Activated CD8-positive, alpha-beta memory T cell treated with anti-CD3 and anti-CD28 coated beads, Interleukin-2, amount 50 U/mL, for 48 hours (primary cell): Measurements from ENCODE around the gene WDR12.
"Not testable (repeated sequence)": the region's sequence is repeated elsewhere in the genome, so short reads cannot be mapped to it uniquely, and the experiment has no call there.

Experiments used
- DNase-seq: peaks from one replicate; pipeline ENCODE4 v3.0.0-alpha.2; 2020

WDR12 gene

GRCh38 chr2:202883987-202884675 lies 27.3 kb downstream of the WDR12 start:
- no peak for DNase-seq

GRCh38 chr2:202881570-202881969 lies 29.9 kb downstream of the WDR12 start:
- DNase-seq = no peak

GRCh38 chr2:202877699-202878098 lies 33.8 kb downstream of the WDR12 start:
- no peak for DNase-seq

GRCh38 chr2:202871300-202872141 lies 40.0 kb downstream of the WDR12 start, which contains the start of gene ICA1L:
Gene ICA1L (minus strand): TSS chr2:202871766. CDS start chr2:202829009, 42,757 bp downstream.
- DNase-seq = peak; percentile 79

DNA sequence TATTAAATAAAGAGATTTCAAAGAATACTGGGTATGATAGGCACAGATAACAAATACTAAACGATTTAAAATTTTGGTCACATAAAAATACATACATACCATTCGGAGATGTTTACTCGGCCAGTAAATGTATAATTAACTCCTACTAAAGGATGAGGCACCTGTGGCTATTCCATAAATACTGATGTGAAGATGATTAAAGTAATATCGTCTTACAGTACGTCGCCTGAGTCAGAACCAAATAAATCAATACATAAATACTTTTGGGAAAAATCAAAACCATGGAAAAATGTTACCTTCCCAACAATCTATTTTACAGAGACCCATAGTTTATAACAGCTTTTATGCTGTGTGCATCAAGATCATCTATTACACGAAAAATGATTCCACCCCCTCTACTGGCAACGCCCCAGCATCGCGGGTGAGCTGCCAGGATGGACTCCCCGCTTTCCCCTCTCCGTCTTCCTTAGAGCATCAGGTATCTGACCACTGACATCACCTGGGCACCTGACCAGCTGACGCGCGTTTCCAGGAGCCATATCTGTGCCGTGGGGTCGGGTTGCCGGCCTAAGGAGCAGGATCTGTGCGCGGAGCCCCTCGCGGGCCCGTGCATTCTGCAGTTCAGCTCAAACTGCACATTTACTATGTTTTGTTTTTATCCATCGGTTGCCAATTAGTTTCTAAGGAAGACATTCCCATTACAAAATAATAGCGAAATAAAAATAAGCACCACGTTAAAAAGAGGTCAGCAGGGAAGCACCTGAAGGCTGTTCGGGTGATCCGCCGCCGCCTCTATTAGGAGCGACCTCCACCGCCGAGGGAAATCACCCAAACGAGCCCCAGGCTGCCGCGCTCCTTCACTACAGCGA lies 40.8 kb downstream of the WDR12 start:
- peak; percentile 75 for DNase-seq

DNA sequence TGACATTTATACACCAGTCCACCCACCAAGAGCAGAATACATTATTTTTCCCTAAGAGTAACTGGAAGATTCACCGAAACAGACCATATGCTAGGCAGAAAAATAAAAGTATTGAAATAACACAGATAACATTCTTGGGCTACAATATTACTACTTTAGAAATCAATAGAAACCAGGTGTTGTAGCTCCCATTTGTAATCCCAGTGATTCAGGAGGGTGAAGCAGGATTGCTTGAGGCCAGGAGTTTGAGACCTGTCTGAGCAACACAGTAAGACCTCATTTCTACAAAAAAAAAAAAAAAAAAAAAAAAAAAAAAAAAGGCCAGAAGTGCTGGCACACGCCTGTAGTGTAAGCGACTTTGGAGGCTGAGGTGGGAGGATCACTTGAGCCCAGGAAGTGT lies 49.5 kb downstream of the WDR12 start:
- DNase-seq = no peak

GRCh38 chr2:202858601-202859000 lies 52.9 kb downstream of the WDR12 start:
- DNase-seq = no peak

- not testable (repeated sequence) for DNase-seq
Measured at GRCh38 chr2:202849343-202849742, 62.1 kb downstream of the WDR12 start.

DNA sequence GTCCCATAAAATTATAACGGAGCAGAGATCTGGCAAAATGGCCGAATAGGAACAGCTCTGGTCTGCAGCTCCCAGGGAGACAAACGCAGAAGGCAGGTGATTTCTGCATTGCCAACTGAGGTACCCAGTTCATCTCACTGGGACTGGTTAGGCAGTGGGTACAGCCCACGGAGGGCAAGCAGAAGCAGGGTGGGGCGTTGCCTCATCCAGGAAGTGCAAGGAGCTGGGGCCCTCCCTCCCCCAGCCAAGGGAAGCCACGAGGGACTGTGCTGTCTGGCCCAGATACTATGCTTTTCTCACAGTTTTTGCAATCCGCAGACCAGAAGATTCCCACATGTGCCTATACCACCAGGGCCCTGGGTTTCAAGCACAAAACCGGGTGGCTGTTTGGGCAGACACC lies 62.7 kb downstream of the WDR12 start:
- DNase-seq = no peak

DNA sequence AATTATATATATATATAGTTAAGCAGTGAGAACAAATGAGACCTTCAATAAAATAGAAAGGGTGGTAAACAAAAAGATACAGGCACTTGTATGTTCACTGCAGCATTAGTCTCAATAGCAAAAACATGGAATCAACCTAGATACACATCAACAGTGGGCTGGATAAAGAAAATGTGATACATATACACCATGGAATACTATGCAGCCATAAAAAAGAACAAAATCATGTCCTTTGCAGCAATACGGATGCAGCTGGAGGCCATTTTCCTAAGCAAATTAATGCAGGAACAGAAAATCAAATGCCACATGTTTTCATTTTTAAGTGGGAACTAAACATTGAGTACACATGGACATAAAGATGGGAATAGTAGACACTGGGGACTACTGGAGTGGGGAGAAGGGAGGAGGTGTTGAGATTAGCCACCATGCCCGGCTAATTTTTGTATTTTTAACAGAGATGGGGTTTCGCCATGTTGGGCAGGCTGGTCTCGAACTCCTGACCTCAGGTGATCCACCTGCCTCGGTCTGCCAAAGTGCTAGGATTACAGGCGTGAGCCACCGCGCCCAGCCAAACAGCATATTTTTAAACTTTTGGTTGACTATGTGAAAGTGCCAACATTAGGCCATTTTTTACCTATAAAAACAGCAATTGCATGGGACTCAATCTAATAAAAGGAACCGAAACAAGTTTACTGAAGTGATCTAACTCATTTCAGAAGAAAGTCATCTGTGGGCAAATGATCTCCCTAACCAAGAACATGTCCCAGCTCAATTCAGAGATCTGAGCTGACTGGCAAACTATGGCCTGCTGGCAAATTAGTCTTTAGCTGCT lies 63.6 kb downstream of the WDR12 start:
- no peak for DNase-seq

GRCh38 chr2:202844656-202845055 lies 66.8 kb downstream of the WDR12 start:
- no peak for DNase-seq

GRCh38 chr2:202842690-202843089 lies 68.8 kb downstream of the WDR12 start:
- DNase-seq = no peak

GRCh38 chr2:202841090-202841867 lies 70.2 kb downstream of the WDR12 start:
- no peak for DNase-seq

DNA sequence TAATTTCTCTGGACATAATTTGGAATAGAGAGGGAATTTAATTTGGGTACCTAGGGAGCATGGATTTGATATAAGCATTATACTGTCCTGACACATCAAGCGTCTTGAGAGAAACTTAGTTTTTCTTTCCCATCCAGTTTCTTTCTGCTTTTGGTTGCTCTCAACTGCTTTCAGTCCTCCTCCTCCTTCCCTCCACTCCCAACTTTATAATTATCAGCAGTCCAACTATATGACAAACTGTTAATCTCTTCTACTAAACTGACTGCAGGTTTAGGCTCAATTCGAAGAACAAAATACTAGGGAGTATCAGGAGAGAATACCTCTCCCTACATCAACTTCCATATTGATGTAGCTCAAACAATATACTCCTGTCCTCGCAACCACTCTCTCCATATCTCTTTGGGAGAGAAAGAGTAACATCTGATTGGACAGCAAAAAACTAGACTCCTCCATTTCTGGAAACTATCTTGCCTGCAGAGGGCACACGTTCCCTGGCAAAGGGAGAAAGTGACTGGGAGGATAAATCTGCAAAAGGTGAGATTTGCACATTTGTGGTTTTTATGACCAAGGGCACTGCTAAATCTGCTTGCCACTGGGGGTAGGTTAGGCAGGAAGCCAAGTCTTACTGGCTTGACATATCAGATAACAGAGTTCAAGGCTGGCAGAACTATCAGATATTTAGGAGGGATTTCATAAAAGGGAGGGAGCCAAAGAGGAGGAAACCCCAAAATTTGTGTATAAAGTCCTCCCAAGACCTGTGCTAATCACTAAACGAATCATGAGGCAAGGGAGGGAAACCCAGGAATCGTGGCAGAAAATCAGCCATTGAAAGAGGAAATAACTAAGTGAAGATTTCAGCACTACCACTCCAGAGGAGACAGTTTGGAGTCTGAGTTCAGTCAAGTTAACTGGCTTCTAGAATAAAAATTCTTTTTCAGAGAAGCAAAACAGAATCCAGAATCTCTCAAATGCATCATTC lies 79.9 kb downstream of the WDR12 start:
- no peak for DNase-seq

GRCh38 chr2:202824901-202825300 lies 86.6 kb downstream of the WDR12 start:
- DNase-seq = no peak
